ENCODE results near the gene U2SURP. TPM values are rescaled to one million over a fixed set of nuclear protein-coding genes. Genes with fewer than 3 reads are reported as not detected.
"Not testable (repeated sequence)": the region's sequence is repeated elsewhere in the genome, so short reads cannot be mapped to it uniquely, and the experiment has no call there.

U2SURP gene
- polyA plus RNA-seq, 1 donor: 101 TPM

GRCh38 chr3:142988826-142989225 lies 12.5 kb upstream of the U2SURP start:
- not testable (repeated sequence) for DNase-seq; H3K9me3 ChIP-seq (ENCODE audit: control insufficient read depth, low read depth, low read length); H3K4me3 ChIP-seq (ENCODE audit: low read length); H3K27ac ChIP-seq (ENCODE audit: low read length); H3K4me1 ChIP-seq (ENCODE audit: control insufficient read depth, insufficient read depth, low read length); H3K27me3 ChIP-seq (ENCODE audit: control insufficient read depth, insufficient read depth, low read length); H3K36me3 ChIP-seq (ENCODE audit: control insufficient read depth, insufficient read depth, low read length)
- WGBS (ENCODE audit: insufficient coverage, low lambda C conversion rate): no CpG with 5 or more reads among the region's 3 CpGs

GRCh38 chr3:142990721-142991120 lies 10.6 kb upstream of the U2SURP start:
- no peak for DNase-seq
- H3K4me1 ChIP-seq (ENCODE audit: control insufficient read depth, insufficient read depth, low read length): no peaks in the 10 kb centered on the region
- H3K27ac ChIP-seq (ENCODE audit: low read length): no peak overlapping the region
- H3K27me3 ChIP-seq (ENCODE audit: control insufficient read depth, insufficient read depth, low read length): no peaks in the 10 kb centered on the region
- no CpG with 5 or more reads among the region's 5 CpGs for WGBS (ENCODE audit: insufficient coverage, low lambda C conversion rate)
- no peaks in the 10 kb centered on the region for H3K9me3 ChIP-seq (ENCODE audit: control insufficient read depth, low read depth, low read length)
- no peak overlapping the region for H3K4me3 ChIP-seq (ENCODE audit: low read length)
- no peaks in the 10 kb centered on the region for H3K36me3 ChIP-seq (ENCODE audit: control insufficient read depth, insufficient read depth, low read length)

- H3K4me3 ChIP-seq (ENCODE audit: low read length): no peak overlapping the region
- H3K4me1 ChIP-seq (ENCODE audit: control insufficient read depth, insufficient read depth, low read length): no peaks in the 10 kb centered on the region
- WGBS (ENCODE audit: insufficient coverage, low lambda C conversion rate): no CpG with 5 or more reads among the region's 7 CpGs
- H3K36me3 ChIP-seq (ENCODE audit: control insufficient read depth, insufficient read depth, low read length): no peaks in the 10 kb centered on the region
- H3K27me3 ChIP-seq (ENCODE audit: control insufficient read depth, insufficient read depth, low read length): no peaks in the 10 kb centered on the region
- no peak overlapping the region for H3K27ac ChIP-seq (ENCODE audit: low read length)
- DNase-seq: no peak
- no peaks in the 10 kb centered on the region for H3K9me3 ChIP-seq (ENCODE audit: control insufficient read depth, low read depth, low read length)
These were observed 9.0 kb upstream of the U2SURP start for GRCh38 chr3:142992323-142992722.

GRCh38 chr3:142993958-142994442 lies 7.4 kb upstream of the U2SURP start:
- WGBS (ENCODE audit: insufficient coverage, low lambda C conversion rate): 60% methylated on average over 1 of the region's 4 CpGs
- Histone ChIP-seq H3K27me3 (ENCODE audit: control insufficient read depth, insufficient read depth, low read length) (no peaks in the 10 kb centered on the region), H3K27ac (ENCODE audit: low read length) (no peak overlapping the region), H3K4me1 (ENCODE audit: control insufficient read depth, insufficient read depth, low read length) (no peaks in the 10 kb centered on the region), H3K36me3 (ENCODE audit: control insufficient read depth, insufficient read depth, low read length) (no peaks in the 10 kb centered on the region), H3K9me3 (ENCODE audit: control insufficient read depth, low read depth, low read length) (no peaks in the 10 kb centered on the region), H3K4me3 (ENCODE audit: low read length) (no peak overlapping the region)
- peak in 1 of 2 donors; percentile 49 for DNase-seq

- no peak for DNase-seq
These were observed 4.0 kb upstream of the U2SURP start for GRCh38 chr3:142997330-142997729.

GRCh38 chr3:142998439-142998838 lies 2.9 kb upstream of the U2SURP start:
- Histone ChIP-seq H3K27ac (ENCODE audit: low read length) (no peak overlapping the region), H3K27me3 (ENCODE audit: control insufficient read depth, insufficient read depth, low read length) (no peaks in the 10 kb centered on the region), H3K36me3 (ENCODE audit: control insufficient read depth, insufficient read depth, low read length) (no peaks in the 10 kb centered on the region), H3K4me3 (ENCODE audit: low read length) (no peak overlapping the region), H3K9me3 (ENCODE audit: control insufficient read depth, low read depth, low read length) (no peaks in the 10 kb centered on the region), H3K4me1 (ENCODE audit: control insufficient read depth, insufficient read depth, low read length) (peaks cover 6% of the 10 kb centered on the region)
- DNase-seq: no peak
- WGBS (ENCODE audit: insufficient coverage, low lambda C conversion rate): no CpG with 5 or more reads among the region's 3 CpGs

More at GRCh38 chr3:142997330-142997729, 4.0 kb upstream of the U2SURP start:
- H3K27ac ChIP-seq (ENCODE audit: low read length): no peak overlapping the region
- H3K36me3 ChIP-seq (ENCODE audit: control insufficient read depth, insufficient read depth, low read length): no peaks in the 10 kb centered on the region
- no CpG with 5 or more reads among the region's 2 CpGs for WGBS (ENCODE audit: insufficient coverage, low lambda C conversion rate)
- no peak overlapping the region for H3K4me3 ChIP-seq (ENCODE audit: low read length)
- no peaks in the 10 kb centered on the region for H3K27me3 ChIP-seq (ENCODE audit: control insufficient read depth, insufficient read depth, low read length)
- H3K9me3 ChIP-seq (ENCODE audit: control insufficient read depth, low read depth, low read length): no peaks in the 10 kb centered on the region
- peaks cover 6% of the 10 kb centered on the region for H3K4me1 ChIP-seq (ENCODE audit: control insufficient read depth, insufficient read depth, low read length)

- no CpG with 5 or more reads among the region's 4 CpGs for WGBS (ENCODE audit: insufficient coverage, low lambda C conversion rate)
- Histone ChIP-seq H3K27ac (ENCODE audit: low read length) (peak overlapping the region; percentile 93), H3K9me3 (ENCODE audit: control insufficient read depth, low read depth, low read length) (no peaks in the 10 kb centered on the region), H3K27me3 (ENCODE audit: control insufficient read depth, insufficient read depth, low read length) (no peaks in the 10 kb centered on the region), H3K36me3 (ENCODE audit: control insufficient read depth, insufficient read depth, low read length) (no peaks in the 10 kb centered on the region), H3K4me3 (ENCODE audit: low read length) (peak overlapping the region; percentile 88), H3K4me1 (ENCODE audit: control insufficient read depth, insufficient read depth, low read length) (peaks cover 6% of the 10 kb centered on the region)
- no peak for DNase-seq
These were observed 1.5 kb upstream of the U2SURP start for GRCh38 chr3:142999881-143000280.

GRCh38 chr3:143000528-143000927 lies 842 bp upstream of the U2SURP start:
- H3K4me3 ChIP-seq (ENCODE audit: low read length): peak overlapping the region; percentile 88
- DNase-seq: peak in 1 of 2 donors; percentile 49
- H3K9me3 ChIP-seq (ENCODE audit: control insufficient read depth, low read depth, low read length): no peaks in the 10 kb centered on the region
- H3K27ac ChIP-seq (ENCODE audit: low read length): peak overlapping the region; percentile 93
- no peaks in the 10 kb centered on the region for H3K36me3 ChIP-seq (ENCODE audit: control insufficient read depth, insufficient read depth, low read length)
- 30% methylated on average over 2 of the region's 10 CpGs for WGBS (ENCODE audit: insufficient coverage, low lambda C conversion rate)
- peaks cover 6% of the 10 kb centered on the region for H3K4me1 ChIP-seq (ENCODE audit: control insufficient read depth, insufficient read depth, low read length)
- H3K27me3 ChIP-seq (ENCODE audit: control insufficient read depth, insufficient read depth, low read length): no peaks in the 10 kb centered on the region

GRCh38 chr3:143001034-143001368 lies 369 bp upstream of the U2SURP start:
- no peak for DNase-seq
- H3K36me3 ChIP-seq (ENCODE audit: control insufficient read depth, insufficient read depth, low read length): no peaks in the 10 kb centered on the region
- WGBS (ENCODE audit: insufficient coverage, low lambda C conversion rate): no CpG with 5 or more reads among the region's 15 CpGs
- H3K9me3 ChIP-seq (ENCODE audit: control insufficient read depth, low read depth, low read length): no peaks in the 10 kb centered on the region
- H3K27me3 ChIP-seq (ENCODE audit: control insufficient read depth, insufficient read depth, low read length): no peaks in the 10 kb centered on the region
- peak overlapping the region; percentile 93 for H3K27ac ChIP-seq (ENCODE audit: low read length)
- peaks cover 6% of the 10 kb centered on the region for H3K4me1 ChIP-seq (ENCODE audit: control insufficient read depth, insufficient read depth, low read length)
- peak overlapping the region; percentile 88 for H3K4me3 ChIP-seq (ENCODE audit: low read length)

GRCh38 chr3:143002083-143002712 lies 828 bp downstream of the U2SURP start:
- peaks cover 6% of the 10 kb centered on the region for H3K4me1 ChIP-seq (ENCODE audit: control insufficient read depth, insufficient read depth, low read length)

GRCh38 chr3:143002727-143003126 lies 1.4 kb downstream of the U2SURP start:
- Histone ChIP-seq H3K27ac (ENCODE audit: low read length) (peak overlapping the region; percentile 93), H3K36me3 (ENCODE audit: control insufficient read depth, insufficient read depth, low read length) (no peaks in the 10 kb centered on the region)
- WGBS (ENCODE audit: insufficient coverage, low lambda C conversion rate): 0% methylated on average over 3 of the region's 9 CpGs

More at GRCh38 chr3:143002083-143002712, 828 bp downstream of the U2SURP start:
- Histone ChIP-seq H3K27me3 (ENCODE audit: control insufficient read depth, insufficient read depth, low read length) (no peaks in the 10 kb centered on the region), H3K36me3 (ENCODE audit: control insufficient read depth, insufficient read depth, low read length) (no peaks in the 10 kb centered on the region), H3K4me3 (ENCODE audit: low read length) (peak overlapping the region; percentile 88), H3K9me3 (ENCODE audit: control insufficient read depth, low read depth, low read length) (no peaks in the 10 kb centered on the region), H3K27ac (ENCODE audit: low read length) (peak overlapping the region; percentile 93)
- peak in 1 of 2 donors; percentile 69 for DNase-seq
- WGBS (ENCODE audit: insufficient coverage, low lambda C conversion rate): 0% methylated on average over 5 of the region's 19 CpGs

More at GRCh38 chr3:143002727-143003126, 1.4 kb downstream of the U2SURP start:
- DNase-seq: no peak
- Histone ChIP-seq H3K4me1 (ENCODE audit: control insufficient read depth, insufficient read depth, low read length) (peaks cover 6% of the 10 kb centered on the region), H3K9me3 (ENCODE audit: control insufficient read depth, low read depth, low read length) (no peaks in the 10 kb centered on the region), H3K27me3 (ENCODE audit: control insufficient read depth, insufficient read depth, low read length) (no peaks in the 10 kb centered on the region), H3K4me3 (ENCODE audit: low read length) (peak overlapping the region; percentile 88)
